Ureter (tissue), 1 donor: ENCODE measurements around the gene ZNF697. TPM values are rescaled to one million over a fixed set of nuclear protein-coding genes. Genes with fewer than 3 reads are reported as not detected.

Experiments
- DNase-seq: peaks from one replicate; pipeline ENCODE4 v3.0.0-alpha.2; 2020; ENCODE audit warnings: low spot score
- total RNA-seq: library from RNA; stranded (reverse); gene quantifications from one replicate; pipeline ENCODE4 v1.2.4, GENCODE V29; 2023
- donor health status: DM: yes; HTN: yes; CAD: no.

The ZNF697 gene
- total RNA-seq, 1 donor from 2014 or later = 4.6 TPM

DNA sequence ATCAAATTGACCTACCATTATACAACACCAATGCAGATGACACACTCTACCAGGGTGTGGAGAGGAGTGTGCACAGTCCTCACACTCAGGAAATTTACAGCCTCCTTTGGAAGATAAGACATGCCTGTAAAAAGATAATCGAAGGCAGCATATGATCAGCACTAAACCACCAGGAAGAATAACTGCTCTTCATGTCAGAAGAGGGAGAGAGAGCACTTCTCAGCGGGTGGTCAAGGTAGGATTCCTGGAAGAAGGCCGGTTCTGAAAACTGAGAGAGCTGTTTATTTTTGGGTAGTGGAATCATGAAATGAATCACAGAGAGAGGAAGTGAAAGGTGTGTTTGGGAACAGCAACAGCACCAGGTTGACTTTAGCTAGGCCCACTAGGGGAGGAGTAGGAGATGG lies 14.0 kb upstream of the ZNF697 start:
- DNase-seq = no peak

GRCh38 chr1:119660253-119661083 lies 12.4 kb upstream of the ZNF697 start:
- DNase-seq = no peak

DNA sequence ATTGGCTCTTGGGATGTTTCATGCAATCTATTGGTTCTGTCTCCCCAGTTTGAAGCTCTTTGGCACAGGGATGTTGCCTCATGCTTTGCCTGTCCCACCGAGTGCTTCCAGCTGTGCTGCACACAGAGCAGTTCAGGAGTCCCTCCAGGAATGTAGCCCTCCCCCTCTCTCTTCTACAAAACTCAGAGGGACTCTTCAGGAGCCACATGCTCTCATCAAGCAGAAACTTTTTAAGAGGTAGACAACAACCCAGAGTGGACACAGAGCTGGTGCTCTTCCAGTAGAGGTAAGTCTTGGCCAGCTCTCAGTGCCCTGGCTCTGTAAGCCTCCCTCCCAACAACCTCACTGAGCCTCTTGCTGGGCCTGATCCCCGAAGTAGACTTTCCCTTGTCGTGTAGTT lies 11.6 kb upstream of the ZNF697 start:
- DNase-seq = peak; percentile 53

DNA sequence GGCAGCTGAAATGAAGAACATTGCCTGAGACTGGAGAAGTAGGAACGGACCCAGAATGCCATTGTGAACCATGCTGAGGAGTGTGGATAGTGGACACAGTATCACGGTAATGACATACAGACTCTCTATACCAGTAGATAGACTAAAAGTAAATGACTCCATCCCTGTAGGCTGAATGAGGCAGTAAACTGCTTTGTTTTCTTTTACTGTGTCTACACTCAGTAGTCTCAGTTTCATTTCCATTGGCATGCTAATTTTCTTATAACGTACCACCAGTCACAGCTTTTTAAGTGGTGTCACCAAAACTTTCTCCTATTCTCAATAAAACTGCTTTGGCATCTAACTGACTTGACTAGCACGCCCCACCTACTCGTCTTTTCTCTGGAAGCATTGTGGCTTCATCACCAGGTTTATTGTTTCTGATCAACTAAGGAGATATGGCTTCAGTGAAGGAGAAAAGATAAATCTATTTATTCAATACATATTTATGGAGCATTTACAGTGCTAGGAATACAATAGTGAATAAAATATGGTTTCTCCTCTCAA lies 8.4 kb upstream of the ZNF697 start:
- no peak for DNase-seq

DNA sequence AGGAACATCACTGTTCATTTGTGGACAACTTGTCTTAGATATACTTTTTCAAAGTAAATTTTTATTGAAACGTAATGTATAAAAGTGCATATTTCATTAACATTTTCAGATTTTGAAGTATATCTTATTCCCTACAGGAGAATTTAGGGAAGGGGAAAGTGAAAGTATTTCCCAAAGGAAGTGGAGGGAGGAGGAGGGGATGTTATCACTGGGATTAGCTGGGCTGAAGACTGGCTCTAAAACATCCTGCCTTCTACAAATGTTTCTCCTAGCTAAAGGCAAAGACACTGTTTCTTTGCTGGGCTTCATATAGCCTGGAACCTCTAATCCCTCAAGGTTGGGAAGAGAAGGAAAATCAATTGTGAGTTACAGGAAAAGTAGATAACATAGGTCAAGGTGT lies 7.1 kb upstream of the ZNF697 start:
- DNase-seq = no peak

GRCh38 chr1:119653839-119654170 lies 5.7 kb upstream of the ZNF697 start:
- DNase-seq = no peak

- no peak for DNase-seq
Observed at GRCh38 chr1:119653135-119653838, 5.2 kb upstream of the ZNF697 start.

DNA sequence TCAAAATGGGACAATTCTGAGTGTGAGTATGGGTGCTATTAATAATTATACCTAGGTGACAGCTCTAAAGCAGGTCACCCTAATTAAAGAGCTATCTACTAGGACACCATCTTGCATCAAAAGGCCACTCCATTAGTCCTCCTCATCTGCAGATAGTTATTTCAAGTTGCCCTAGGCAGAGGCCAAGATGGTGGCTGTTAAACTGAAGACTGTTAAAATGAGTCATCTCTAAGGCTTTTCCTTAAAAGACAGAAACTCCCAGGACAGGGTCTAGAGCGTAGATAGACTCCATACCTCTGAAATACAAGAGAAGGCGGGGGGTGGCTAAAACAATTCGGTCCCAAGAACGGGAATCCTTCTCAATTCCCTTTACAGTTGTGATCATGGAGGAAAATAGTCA lies 4.5 kb upstream of the ZNF697 start:
- DNase-seq = no peak

DNA sequence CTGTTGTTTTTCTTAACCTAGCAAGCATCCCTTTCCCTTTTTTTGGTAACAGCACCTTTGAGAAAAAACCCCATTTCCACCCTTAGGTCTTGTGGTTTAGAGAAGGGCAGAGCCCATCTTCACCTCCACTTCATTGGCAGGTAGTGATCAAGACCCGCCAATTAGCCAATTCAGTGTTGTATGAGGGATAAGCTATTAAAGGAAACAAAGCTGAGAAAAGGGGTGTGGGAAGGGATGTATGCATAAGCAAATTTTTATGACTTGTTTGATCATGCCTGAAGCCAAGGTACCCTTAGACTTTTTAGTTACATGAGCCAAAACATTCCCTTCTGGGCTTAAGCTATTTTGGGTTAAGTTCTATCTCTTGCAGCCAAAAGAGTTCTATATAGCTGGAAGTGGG lies 3.6 kb upstream of the ZNF697 start:
- DNase-seq = no peak

- no peak for DNase-seq
Observed at GRCh38 chr1:119651133-119651532, 3.1 kb upstream of the ZNF697 start.

DNA sequence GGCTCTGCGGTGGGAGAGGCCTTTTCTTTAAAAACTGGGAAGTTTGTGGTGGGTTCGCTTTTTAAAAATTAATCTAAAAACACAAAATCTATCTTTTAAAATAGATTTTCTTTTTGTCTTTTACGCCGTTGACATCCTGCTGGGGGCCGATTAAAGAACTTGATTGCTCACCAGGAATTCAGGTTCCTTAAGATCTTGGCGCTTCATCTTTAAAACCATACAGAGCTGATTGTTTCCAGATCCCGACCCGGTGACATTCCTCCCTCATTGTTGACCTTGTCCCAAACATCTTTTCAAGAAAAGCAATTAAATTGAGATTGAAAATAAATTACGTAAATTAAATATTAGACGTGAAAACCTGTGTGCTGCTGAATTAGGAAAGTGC lies 546 bp upstream of the ZNF697 start:
- DNase-seq = no peak

- DNase-seq = no peak
Observed at GRCh38 chr1:119647228-119647733, 785 bp downstream of the ZNF697 start.

GRCh38 chr1:119646521-119647227 lies 1.4 kb downstream of the ZNF697 start:
- DNase-seq = no peak

DNA sequence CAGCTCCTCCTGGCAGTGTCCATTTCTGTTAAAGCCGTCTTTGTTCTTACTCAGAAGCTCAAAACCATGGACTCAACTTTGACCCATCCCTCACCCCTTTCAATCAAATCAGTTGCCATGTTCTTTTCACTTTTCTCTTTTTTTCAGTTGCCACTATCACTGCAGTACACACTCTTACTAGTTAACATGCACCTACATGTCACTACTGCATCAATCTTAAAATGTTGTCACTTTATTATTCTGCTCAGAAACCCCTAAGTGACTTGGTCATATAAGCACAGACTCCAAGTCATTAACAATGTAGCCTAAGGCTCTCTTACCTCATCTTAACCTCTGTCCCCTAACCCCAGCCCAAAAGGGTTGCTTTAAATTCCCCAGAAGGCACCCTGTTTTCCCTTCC lies 9.0 kb downstream of the ZNF697 start:
- no peak for DNase-seq

GRCh38 chr1:119637710-119638109 lies 10.4 kb downstream of the ZNF697 start:
- no peak for DNase-seq

DNA sequence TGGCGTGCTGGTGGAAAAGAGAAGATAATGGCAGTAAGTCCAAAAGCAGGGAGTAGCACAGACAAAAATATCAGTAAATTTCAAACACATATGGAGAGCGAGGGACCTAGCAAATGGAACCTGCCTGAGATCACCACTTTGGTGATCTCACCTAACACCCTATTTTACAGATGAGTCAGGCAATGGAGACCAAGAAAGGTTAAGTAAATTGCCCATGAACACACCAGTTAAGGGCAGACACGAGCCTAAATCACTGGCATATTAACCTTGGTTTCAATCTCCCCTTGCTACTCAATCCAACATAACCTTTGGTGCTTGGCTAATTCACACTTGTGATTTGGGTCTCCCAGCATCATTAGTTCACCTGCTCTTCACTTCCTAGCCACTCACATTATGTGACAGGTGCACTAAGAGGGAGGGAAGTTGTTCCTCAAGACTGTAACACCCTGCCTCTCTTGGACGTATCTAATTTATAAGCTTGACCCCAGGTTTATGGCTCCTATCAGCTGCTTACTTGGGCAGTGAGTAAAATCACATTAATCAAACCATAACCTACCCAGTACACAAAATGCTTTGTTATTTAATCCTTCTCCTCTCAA lies 11.5 kb downstream of the ZNF697 start:
- no peak for DNase-seq

DNA sequence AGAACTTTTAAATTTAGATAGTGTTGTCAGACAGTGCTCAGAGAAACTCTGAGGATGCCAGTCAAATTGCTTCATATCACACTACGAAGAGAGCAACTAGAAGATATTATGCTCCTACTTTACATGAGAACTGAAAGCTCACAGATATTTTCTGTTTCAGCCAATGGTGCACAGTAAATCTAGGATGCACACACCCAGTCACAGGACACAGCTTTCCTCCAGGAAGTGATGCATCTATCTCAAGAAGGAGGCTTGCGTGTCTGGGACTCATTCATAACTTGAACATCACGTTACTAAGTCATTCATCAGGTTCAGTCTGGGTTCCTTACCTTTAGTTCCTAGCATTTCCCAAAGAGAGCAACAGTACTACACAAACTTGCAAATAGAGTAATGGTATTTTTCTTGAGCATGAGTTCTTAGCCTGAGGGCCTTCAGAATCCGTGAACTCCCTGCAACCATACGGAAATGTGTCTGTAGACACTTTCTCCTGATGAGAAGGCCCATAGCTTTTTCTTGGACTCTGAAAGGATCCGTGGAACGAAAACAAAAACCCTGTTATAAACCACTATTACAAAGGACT lies 12.2 kb downstream of the ZNF697 start:
- DNase-seq = no peak

GRCh38 chr1:119634016-119634415 lies 14.1 kb downstream of the ZNF697 start:
- no peak for DNase-seq

- no peak for DNase-seq
Observed at GRCh38 chr1:119633575-119633974, 14.5 kb downstream of the ZNF697 start.

DNA sequence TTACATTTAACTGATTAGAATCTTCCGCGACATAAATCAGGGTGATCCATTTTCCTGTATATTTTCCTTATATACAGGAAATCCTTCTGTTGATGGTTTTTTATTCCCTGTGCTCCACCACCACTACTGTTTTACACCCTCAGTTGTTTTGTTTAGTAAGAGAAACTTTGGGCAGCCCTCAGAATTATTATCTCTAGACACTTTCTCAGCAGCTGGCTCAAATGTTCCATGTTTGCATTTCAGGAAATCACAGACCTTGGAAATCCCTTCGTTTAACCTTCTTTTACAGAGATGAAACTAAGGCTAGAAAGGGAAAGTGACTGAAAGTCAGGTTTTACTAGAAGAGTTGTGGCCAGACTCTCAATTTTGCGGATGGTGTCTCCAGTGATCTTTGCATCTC lies 15.2 kb downstream of the ZNF697 start:
- DNase-seq = no peak

GRCh38 chr1:119632103-119632490 lies 16.0 kb downstream of the ZNF697 start:
- no peak for DNase-seq
